ENCODE data around the gene IL17RE. TPM values are rescaled to one million over a fixed set of nuclear protein-coding genes. Genes with fewer than 3 reads are reported as not detected.

IL17RE gene
- total RNA-seq, 1 donor from 2014 or later = 22.6 TPM

- no peak for ATAC-seq
Observed at GRCh38 chr3:9917820-9918219, 15.2 kb downstream of the IL17RE start.

GRCh38 chr3:9918261-9919038 lies 15.8 kb downstream of the IL17RE start:
- no peaks in the 10 kb centered on the region for H3K27me3 ChIP-seq
- H3K4me1 ChIP-seq = peaks cover 39% of the 10 kb centered on the region
- DNase-seq (no peak), ATAC-seq (no peak)
- H3K9me3 ChIP-seq = no peaks in the 10 kb centered on the region
- TF ChIP-seq CTCF (IDR thresholded peaks at IDR 0.05) = no peak
- no peak overlapping the region for H3K27ac ChIP-seq
- H3K36me3 ChIP-seq = no peaks in the 10 kb centered on the region
- intact Hi-C loops (cut with DNase I) = no loop called here
- peak overlapping the region; percentile 57 for H3K4me3 ChIP-seq

More at GRCh38 chr3:9917820-9918219, 15.2 kb downstream of the IL17RE start:
- peak overlapping the region; percentile 57 for H3K4me3 ChIP-seq
- H3K9me3 ChIP-seq = no peaks in the 10 kb centered on the region
- DNase-seq = no peak
- peaks cover 39% of the 10 kb centered on the region for H3K4me1 ChIP-seq
- intact Hi-C loops (cut with DNase I) = no loop called here
- H3K27ac ChIP-seq = peak overlapping the region; percentile 71
- H3K27me3 ChIP-seq = no peaks in the 10 kb centered on the region
- no peaks in the 10 kb centered on the region for H3K36me3 ChIP-seq
- no peak for TF ChIP-seq CTCF (IDR thresholded peaks at IDR 0.05)

- Histone ChIP-seq H3K9me3 (no peaks in the 10 kb centered on the region), H3K27ac (no peak overlapping the region), H3K4me1 (peaks cover 6% of the 10 kb centered on the region), H3K27me3 (no peaks in the 10 kb centered on the region), H3K4me3 (no peak overlapping the region), H3K36me3 (peaks cover 20% of the 10 kb centered on the region)
- TF ChIP-seq CTCF (IDR thresholded peaks at IDR 0.05) = no peak
- ATAC-seq (no peak), DNase-seq (no peak)
- intact Hi-C loops (cut with DNase I) = no loop called here
Observed at GRCh38 chr3:9928158-9928557, 25.5 kb downstream of the IL17RE start.

- H3K9me3 ChIP-seq = no peaks in the 10 kb centered on the region
- H3K36me3 ChIP-seq = peaks cover 19% of the 10 kb centered on the region
- no peak for DNase-seq
- intact Hi-C loops (cut with DNase I) = no loop called here
- H3K4me1 ChIP-seq = peaks cover 23% of the 10 kb centered on the region
- no peak overlapping the region for H3K27ac ChIP-seq
- TF ChIP-seq CTCF (IDR thresholded peaks at IDR 0.05) = no peak
- no peak for ATAC-seq
- no peaks in the 10 kb centered on the region for H3K27me3 ChIP-seq
- H3K4me3 ChIP-seq = no peak overlapping the region
Observed at GRCh38 chr3:9930804-9931418, 28.3 kb downstream of the IL17RE start.

- H3K36me3 ChIP-seq = peaks cover 34% of the 10 kb centered on the region
- H3K4me1 ChIP-seq = peaks cover 26% of the 10 kb centered on the region
- DNase-seq = no peak
- no peaks in the 10 kb centered on the region for H3K9me3 ChIP-seq
- H3K27ac ChIP-seq = peak overlapping the region; percentile 89
- H3K4me3 ChIP-seq = peak overlapping the region; percentile 80
- intact Hi-C loops (cut with DNase I) = no loop called here
- TF ChIP-seq CTCF (IDR thresholded peaks at IDR 0.05) = no peak
- ATAC-seq = no peak
- H3K27me3 ChIP-seq = no peaks in the 10 kb centered on the region
Observed at GRCh38 chr3:9932535-9932842, 29.8 kb downstream of the IL17RE start.
